NOMO-1 treated with DMSO at 0.1 percent for 48 hours (cell line): ENCODE measurements around the gene AGO1.
A peak's percentile ranks its signal among the peaks of the same experiment; 100 is the strongest.
"Not testable (repeated sequence)": the region's sequence is repeated elsewhere in the genome, so short reads cannot be mapped to it uniquely, and the experiment has no call there.

ENCODE experiments used
- DNase-seq: peaks from one replicate; lab custom pipeline; 2025; ENCODE audit not compliant: unreplicated experiment; lab: John Stamatoyannopoulos, UW

The AGO1 gene

GRCh38 chr1:35866991-35867390 lies 16.0 kb upstream of the AGO1 start:
- DNase-seq = peak; percentile 85

GRCh38 chr1:35869245-35869950 lies 13.6 kb upstream of the AGO1 start:
- not testable (repeated sequence) for DNase-seq

GRCh38 chr1:35870651-35871309 lies 12.2 kb upstream of the AGO1 start:
- DNase-seq = no peak

GRCh38 chr1:35873243-35873750 lies 9.7 kb upstream of the AGO1 start:
- no peak for DNase-seq

GRCh38 chr1:35874115-35874514 lies 8.9 kb upstream of the AGO1 start:
- DNase-seq = not testable (repeated sequence)

- DNase-seq = no peak
Observed at GRCh38 chr1:35876988-35877387, 6.0 kb upstream of the AGO1 start.

- no peak for DNase-seq
Observed at GRCh38 chr1:35881850-35882273, 1.1 kb upstream of the AGO1 start.

- no peak for DNase-seq
Observed at GRCh38 chr1:35882586-35882944, 444 bp upstream of the AGO1 start.

- DNase-seq = no peak
Observed at GRCh38 chr1:35883635-35884101, 659 bp downstream of the AGO1 start.

- no peak for DNase-seq
Observed at GRCh38 chr1:35884934-35885333, 1.9 kb downstream of the AGO1 start.

GRCh38 chr1:35885961-35886558 lies 3.1 kb downstream of the AGO1 start:
- no peak for DNase-seq

- peak; percentile 51 for DNase-seq
Observed at GRCh38 chr1:35886577-35887431, 3.8 kb downstream of the AGO1 start.

GRCh38 chr1:35887508-35887907 lies 4.5 kb downstream of the AGO1 start:
- no peak for DNase-seq

- DNase-seq = no peak
Observed at GRCh38 chr1:35888255-35888654, 5.2 kb downstream of the AGO1 start.

- DNase-seq = peak; percentile 17
Observed at GRCh38 chr1:35888981-35889380, 6.0 kb downstream of the AGO1 start.

- DNase-seq = no peak
Observed at GRCh38 chr1:35893051-35893879, 10.3 kb downstream of the AGO1 start.

- DNase-seq = peak; percentile 92
Observed at GRCh38 chr1:35894183-35894582, 11.2 kb downstream of the AGO1 start.

- no peak for DNase-seq
Observed at GRCh38 chr1:35894656-35895055, 11.6 kb downstream of the AGO1 start.

- DNase-seq = no peak
Observed at GRCh38 chr1:35899941-35900340, 16.9 kb downstream of the AGO1 start.

- DNase-seq = no peak
Observed at GRCh38 chr1:35901235-35901634, 18.2 kb downstream of the AGO1 start.
